A549 (cell line): ENCODE results near the gene PLA2G4F.

Experiments
- CHD2 ChIP-seq: fragments of 150-350 bp; IDR thresholded peaks from 2 replicates; pipeline ENCODE4 v1.6.1; 2014; ENCODE audit warnings: low read length; ENCODE audit not compliant: partially characterized antibody
- FOSB ChIP-seq: fragments of 250-450 bp; sonication (Bioruptor Pico); IDR thresholded peaks from 2 replicates; pipeline ENCODE4 v1.5.0; 2020; ENCODE audit warnings: mild to moderate bottlenecking, moderate library complexity
- JUN ChIP-seq, 2 experiments: fragments of >200 bp; sonication (Bioruptor Twin); formaldehyde crosslinking; IDR thresholded peaks; 2 replicates in 1 of 2; 3 replicates in 1 of 2; pipeline ENCODE4 v1.6.1; 2016 to 2017
- MAZ ChIP-seq: fragments of 150-350 bp; IDR thresholded peaks from 2 replicates; pipeline ENCODE4 v1.6.1; 2014; ENCODE audit warnings: antibody characterized with exemption, low read depth, low read length, borderline replicate concordance
- POLR2A ChIP-seq: IDR thresholded peaks from 2 replicates; pipeline ENCODE4 v1.6.1; 2012; ENCODE audit warnings: mild to moderate bottlenecking, low read length
- RAD21 ChIP-seq, 2 experiments: fragments of >200 bp in 1 of 2; sonication (Bioruptor Twin) in 1 of 2; formaldehyde crosslinking in 1 of 2; IDR thresholded peaks in 1 of 2; conservative IDR thresholded peaks in 1 of 2; 2 replicates in 1 of 2; 3 replicates in 1 of 2; pipeline ENCODE4 v1.6.1; 2012 to 2018; ENCODE audit warnings: inconsistent platforms in 1 of 2
- RARB ChIP-seq: fragments of 250-450 bp; sonication (Bioruptor Pico); IDR thresholded peaks from 2 replicates; pipeline ENCODE4 v1.8.0; 2021; ENCODE audit warnings: mild to moderate bottlenecking, moderate library complexity
- RCOR1 ChIP-seq: fragments of 150-350 bp; IDR thresholded peaks from 2 replicates; pipeline ENCODE4 v1.6.1; 2014; ENCODE audit warnings: antibody characterized with exemption, low read length, low read depth
- REST ChIP-seq: fragments of 200-600 bp; sonication (generic); IDR thresholded peaks from 2 replicates; pipeline ENCODE4 v1.6.1; 2016; ENCODE audit warnings: antibody characterized with exemption, mild to moderate bottlenecking, moderate library complexity
- TFCP2L1 ChIP-seq: fragments of 250-450 bp; sonication (Bioruptor Pico); IDR thresholded peaks from 2 replicates; pipeline ENCODE4 v1.5.0; 2021; ENCODE audit warnings: mild to moderate bottlenecking
- USF2 ChIP-seq: fragments of 450-650 bp; IDR thresholded peaks from 2 replicates; pipeline ENCODE4 v1.6.1; 2014; ENCODE audit warnings: antibody characterized with exemption
- TF ChIP-seq, protein P1 (sequence below): fragments of >200 bp; sonication (Bioruptor Twin); formaldehyde crosslinking; IDR thresholded peaks from 3 replicates; pipeline ENCODE4 v1.5.1; 2016
- TF ChIP-seq, protein P2 (sequence below): fragments of 250-450 bp; sonication (Bioruptor Pico); IDR thresholded peaks from 2 replicates; pipeline ENCODE4 v1.5.0; 2021; ENCODE audit warnings: mild to moderate bottlenecking, moderate library complexity, borderline replicate concordance
- TF ChIP-seq, protein P3 (sequence below): IDR thresholded peaks from 2 replicates; pipeline ENCODE4 v1.6.1; 2012

DNA sequence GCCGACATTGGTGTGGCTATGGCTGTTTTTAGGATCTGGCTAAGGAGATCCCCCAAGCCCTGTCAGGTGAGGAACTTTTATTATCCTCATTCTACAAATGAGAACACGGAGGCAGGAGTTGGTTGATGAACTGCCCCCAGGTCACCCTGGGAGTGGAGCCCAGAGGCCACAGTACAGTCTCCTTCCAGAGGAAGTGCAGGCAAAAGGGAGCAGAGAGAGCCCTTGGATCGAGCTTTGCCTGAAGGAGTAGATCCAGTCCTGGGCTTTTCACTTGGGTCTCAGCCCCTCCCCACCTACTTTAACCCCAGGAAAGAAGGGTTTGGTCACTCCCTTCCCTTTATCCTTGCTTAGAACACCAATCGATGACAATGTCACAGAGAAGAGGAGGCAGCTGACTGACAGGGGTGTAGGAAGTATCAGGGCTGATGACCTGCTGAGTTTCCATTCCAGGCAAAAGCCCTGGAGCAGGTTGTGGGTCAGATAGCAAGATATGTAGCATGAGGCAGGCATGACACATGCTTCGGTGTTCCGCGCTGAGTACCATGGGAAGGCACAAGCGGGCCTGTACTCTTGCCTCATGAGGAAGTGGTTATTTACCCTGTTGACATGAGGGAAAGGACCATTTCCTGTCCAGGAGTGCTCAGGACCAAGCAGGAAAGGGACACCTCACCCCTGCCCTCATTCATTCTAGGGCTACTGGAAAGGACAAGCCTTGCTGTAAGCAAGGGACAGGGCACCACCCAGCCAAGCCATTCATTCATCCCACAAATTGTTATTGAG lies 56.2 kb downstream of the PLA2G4F start:
- TF ChIP-seq RAD21 (conservative IDR thresholded peaks at IDR 0.05 in 1 of 2, IDR thresholded peaks at IDR 0.05 in 1 of 2) (no peak), RCOR1 (no peak), POLR2A (no peak), RARB (CRISPR knock-in tag) (no peak), FOSB (no peak), USF2 (no peak), CHD2 (no peak), REST (no peak), TFCP2L1 (CRISPR knock-in tag) (no peak), JUN (IDR thresholded peaks at IDR 0.05) (no peak), MAZ (no peak)
- TF ChIP-seq, protein P1, sequence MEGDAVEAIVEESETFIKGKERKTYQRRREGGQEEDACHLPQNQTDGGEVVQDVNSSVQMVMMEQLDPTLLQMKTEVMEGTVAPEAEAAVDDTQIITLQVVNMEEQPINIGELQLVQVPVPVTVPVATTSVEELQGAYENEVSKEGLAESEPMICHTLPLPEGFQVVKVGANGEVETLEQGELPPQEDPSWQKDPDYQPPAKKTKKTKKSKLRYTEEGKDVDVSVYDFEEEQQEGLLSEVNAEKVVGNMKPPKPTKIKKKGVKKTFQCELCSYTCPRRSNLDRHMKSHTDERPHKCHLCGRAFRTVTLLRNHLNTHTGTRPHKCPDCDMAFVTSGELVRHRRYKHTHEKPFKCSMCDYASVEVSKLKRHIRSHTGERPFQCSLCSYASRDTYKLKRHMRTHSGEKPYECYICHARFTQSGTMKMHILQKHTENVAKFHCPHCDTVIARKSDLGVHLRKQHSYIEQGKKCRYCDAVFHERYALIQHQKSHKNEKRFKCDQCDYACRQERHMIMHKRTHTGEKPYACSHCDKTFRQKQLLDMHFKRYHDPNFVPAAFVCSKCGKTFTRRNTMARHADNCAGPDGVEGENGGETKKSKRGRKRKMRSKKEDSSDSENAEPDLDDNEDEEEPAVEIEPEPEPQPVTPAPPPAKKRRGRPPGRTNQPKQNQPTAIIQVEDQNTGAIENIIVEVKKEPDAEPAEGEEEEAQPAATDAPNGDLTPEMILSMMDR: no peak
- TF ChIP-seq, protein P2, sequence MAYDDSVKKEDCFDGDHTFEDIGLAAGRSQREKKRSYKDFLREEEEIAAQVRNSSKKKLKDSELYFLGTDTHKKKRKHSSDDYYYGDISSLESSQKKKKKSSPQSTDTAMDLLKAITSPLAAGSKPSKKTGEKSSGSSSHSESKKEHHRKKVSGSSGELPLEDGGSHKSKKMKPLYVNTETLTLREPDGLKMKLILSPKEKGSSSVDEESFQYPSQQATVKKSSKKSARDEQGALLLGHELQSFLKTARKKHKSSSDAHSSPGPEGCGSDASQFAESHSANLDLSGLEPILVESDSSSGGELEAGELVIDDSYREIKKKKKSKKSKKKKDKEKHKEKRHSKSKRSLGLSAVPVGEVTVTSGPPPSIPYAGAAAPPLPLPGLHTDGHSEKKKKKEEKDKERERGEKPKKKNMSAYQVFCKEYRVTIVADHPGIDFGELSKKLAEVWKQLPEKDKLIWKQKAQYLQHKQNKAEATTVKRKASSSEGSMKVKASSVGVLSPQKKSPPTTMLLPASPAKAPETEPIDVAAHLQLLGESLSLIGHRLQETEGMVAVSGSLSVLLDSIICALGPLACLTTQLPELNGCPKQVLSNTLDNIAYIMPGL (CRISPR knock-in tag): no peak
- TF ChIP-seq, protein P3, sequence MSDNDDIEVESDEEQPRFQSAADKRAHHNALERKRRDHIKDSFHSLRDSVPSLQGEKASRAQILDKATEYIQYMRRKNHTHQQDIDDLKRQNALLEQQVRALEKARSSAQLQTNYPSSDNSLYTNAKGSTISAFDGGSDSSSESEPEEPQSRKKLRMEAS: no peak
